Gastrocnemius medialis (tissue), 4 donors: Measurements from ENCODE around the gene SIAH3. TPM values are rescaled to one million over a fixed set of nuclear protein-coding genes. Genes with fewer than 3 reads are reported as not detected.
A peak's percentile ranks its signal among the peaks of the same experiment; 100 is the strongest.

Source experiments
- ATAC-seq, 2 donors: fragments of 150-250 bp; one replicate each; pipeline ENCODE4 v1.9.1; 2016
- DNase-seq, 2 donors: peaks; one replicate each; pipeline ENCODE4 v3.0.0-alpha.2; 2019
- H3K27ac ChIP-seq, 4 donors: fragments of 200-600 bp; sonication (generic); 1 replicate in 1 of 4; 2 replicates in 3 of 4; pipeline ENCODE4 v1.5.1; 2016 to 2018; ENCODE audit warnings: mild to moderate bottlenecking in 2 of 4, moderate library complexity in 1 of 4
- H3K27me3 ChIP-seq, 3 donors: fragments of 200-600 bp; sonication (generic) in 2 of 3; 1 replicate in 1 of 3; 2 replicates in 2 of 3; pipeline versions ENCODE4 v1.5.1 to v1.6.0; 2016 to 2019; ENCODE audit warnings: mild to moderate bottlenecking in 1 of 3, moderate library complexity in 1 of 3
- H3K36me3 ChIP-seq, 2 donors: fragments of 200-600 bp; sonication (generic) in 1 of 2; one replicate each; pipeline ENCODE4 v1.5.1; 2017 to 2018
- H3K4me1 ChIP-seq, 2 donors: fragments of 200-600 bp; sonication (generic) in 1 of 2; one replicate each; pipeline ENCODE4 v1.5.1; 2016 to 2017; ENCODE audit warnings: mild to moderate bottlenecking in 2 of 2
- H3K4me3 ChIP-seq, 4 donors: fragments of 200-600 bp; sonication (generic) in 3 of 4; 1 replicate in 1 of 4; 2 replicates in 3 of 4; pipeline ENCODE4 v1.5.1; 2016 to 2019; ENCODE audit warnings: mild to moderate bottlenecking in 2 of 4
- H3K9me3 ChIP-seq, 3 donors: fragments of 200-600 bp; sonication (generic) in 2 of 3; 1 replicate in 1 of 3; 2 replicates in 2 of 3; pipeline ENCODE4 v1.5.1; 2016 to 2019
- CTCF ChIP-seq, 5 experiments: fragments of 450-650 bp in 3 of 5; fragments of 200-600 bp in 2 of 5; sonication (generic) in 2 of 5; IDR thresholded peaks in 4 of 5; conservative IDR thresholded peaks in 1 of 5; 1 replicate in 4 of 5; 2 replicates in 1 of 5; pipeline ENCODE4 v1.5.1; 2016 to 2019; ENCODE audit warnings: antibody characterized with exemption in 5 of 5, mild to moderate bottlenecking in 3 of 5, moderate library complexity in 3 of 5
- POLR2A ChIP-seq, 2 donors: fragments of 450-650 bp; IDR thresholded peaks; one replicate each; pipeline ENCODE4 v1.6.1; 2017; ENCODE audit warnings: antibody characterized with exemption in 2 of 2, mild to moderate bottlenecking in 2 of 2, moderate library complexity in 2 of 2
- in situ Hi-C, 4 donors: fragments of 200-750 bp; cut with MboI; loops; one replicate each; pipeline versions ENCODE4 v1.15.0 to v1.8.0; 2017; ENCODE audit warnings: low sequenced_read_pairs in 4 of 4
- intact Hi-C: fragments of 100-400 bp; cut with DNase I; formaldehyde crosslinking; loops from one replicate; pipeline ENCODE4 v1.15.1; 2023; ENCODE audit warnings: low total_unique reads
- total RNA-seq, 4 donors: library from RNA; depleted of rRNA; stranded (reverse); fragments of >200 nt; gene quantifications; one replicate each; pipeline versions ENCODE4 v1.1.0 to v1.2.3, GENCODE V29; 2016

Gene SIAH3
- total RNA-seq, 4 donors from 2014 or later: not detected

DNA sequence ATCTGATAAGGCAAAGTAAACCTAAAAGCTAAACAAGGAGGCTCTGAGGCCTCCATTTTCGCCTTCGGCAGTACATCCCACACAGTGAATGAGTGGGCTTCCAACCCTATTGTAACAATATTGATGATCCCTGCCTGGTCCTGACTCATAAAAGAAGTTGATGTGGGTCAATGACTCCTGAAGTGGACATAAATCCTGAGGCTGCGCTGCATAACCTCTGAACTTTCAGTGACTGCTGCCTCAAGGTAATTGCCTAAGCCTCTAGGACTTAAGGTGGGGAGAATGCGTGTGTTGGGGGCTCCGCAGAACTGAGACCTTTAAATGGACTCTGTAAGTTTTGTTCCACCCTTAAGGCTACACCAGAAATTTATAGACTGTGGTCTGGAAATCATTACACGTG is 42.6 kb downstream of the SIAH3 start:
- Histone ChIP-seq H3K4me3 (no peak overlapping the region), H3K9me3 (no peaks in the 10 kb centered on the region), H3K4me1 (no peaks in the 10 kb centered on the region), H3K27ac (no peak overlapping the region), H3K36me3 (no peaks in the 10 kb centered on the region), H3K27me3 (no peaks in the 10 kb centered on the region)
- ATAC-seq: no peak
- in situ Hi-C loops (loop anchor here in 2 of 4 donors (25.0 kb wide), 2 partner anchors 328 to 353 kb away; no protein-coding TSS in a partner anchor), intact Hi-C loops (loop anchor here (5.0 kb wide), 2 partner anchors 243 to 353 kb away; partner anchors contain the start of gene ZC3H13)
- no peak for DNase-seq
- TF ChIP-seq CTCF (IDR thresholded peaks at IDR 0.05 in 4 of 5, conservative IDR thresholded peaks at IDR 0.05 in 1 of 5) (no peak), POLR2A (IDR thresholded peaks at IDR 0.05) (no peak)

DNA sequence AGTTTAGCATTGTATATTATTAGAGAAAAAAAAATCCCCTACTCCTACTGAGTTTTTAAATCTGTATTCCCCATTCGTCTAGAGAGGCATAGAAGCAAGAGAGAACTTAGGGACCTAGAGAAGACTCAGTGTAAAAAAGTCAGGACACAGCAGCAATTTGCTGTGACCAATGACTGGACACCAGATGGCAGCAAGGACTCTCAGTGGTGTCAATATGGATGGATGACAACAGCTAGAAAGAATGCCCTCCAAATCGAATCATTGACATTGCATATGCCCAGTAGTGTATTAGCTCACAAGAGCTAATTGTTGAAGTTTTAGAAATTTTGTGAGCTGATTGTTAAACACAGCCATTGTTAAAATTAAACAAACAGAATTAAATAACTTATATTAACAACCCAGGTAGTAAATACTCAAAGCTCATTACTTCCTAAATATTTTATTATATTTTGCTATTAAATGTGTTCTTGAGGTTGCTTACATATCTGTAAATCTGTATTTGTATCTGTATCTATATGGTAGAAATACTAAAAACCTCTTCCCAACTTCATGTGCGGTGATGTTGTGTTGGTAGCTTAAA is 43.9 kb downstream of the SIAH3 start:
- in situ Hi-C loops: loop anchor here in 2 of 4 donors (25.0 kb wide), 2 partner anchors 330 to 355 kb away; no protein-coding TSS in a partner anchor
- H3K4me1 ChIP-seq: no peaks in the 10 kb centered on the region
- intact Hi-C loops: loop anchor here (2.0 to 5.0 kb wide), 4 partner anchors 71 to 355 kb away; partner anchors contain the start of gene ZC3H13
- no peak for TF ChIP-seq POLR2A (IDR thresholded peaks at IDR 0.05)
- TF ChIP-seq CTCF (IDR thresholded peaks at IDR 0.05 in 4 of 5, conservative IDR thresholded peaks at IDR 0.05 in 1 of 5): peak; percentile 21 to 66 (median 47)
- H3K36me3 ChIP-seq: no peaks in the 10 kb centered on the region
- H3K27ac ChIP-seq: no peak overlapping the region
- H3K4me3 ChIP-seq: no peak overlapping the region
- ATAC-seq (peak; percentile 60 to 80), DNase-seq (no peak)
- no peaks in the 10 kb centered on the region for H3K9me3 ChIP-seq
- H3K27me3 ChIP-seq: no peaks in the 10 kb centered on the region

- in situ Hi-C loops: loop anchor here in 2 of 4 donors (25.0 kb wide), 2 partner anchors 337 to 362 kb away; no protein-coding TSS in a partner anchor
- no peak overlapping the region for H3K27ac ChIP-seq
- no peak for DNase-seq
- intact Hi-C loops: no loop called here
- H3K4me1 ChIP-seq: peaks cover 5 to 9% of the 10 kb centered on the region in 2 donors
- H3K9me3 ChIP-seq: no peaks in the 10 kb centered on the region
- ATAC-seq: no peak
- no peaks in the 10 kb centered on the region for H3K36me3 ChIP-seq
- H3K4me3 ChIP-seq: no peak overlapping the region
- H3K27me3 ChIP-seq: no peaks in the 10 kb centered on the region
- TF ChIP-seq CTCF (IDR thresholded peaks at IDR 0.05 in 4 of 5, conservative IDR thresholded peaks at IDR 0.05 in 1 of 5): no peak
- TF ChIP-seq POLR2A (IDR thresholded peaks at IDR 0.05): no peak
These were observed 51.1 kb downstream of the SIAH3 start for GRCh38 chr13:45800485-45800884.

DNA sequence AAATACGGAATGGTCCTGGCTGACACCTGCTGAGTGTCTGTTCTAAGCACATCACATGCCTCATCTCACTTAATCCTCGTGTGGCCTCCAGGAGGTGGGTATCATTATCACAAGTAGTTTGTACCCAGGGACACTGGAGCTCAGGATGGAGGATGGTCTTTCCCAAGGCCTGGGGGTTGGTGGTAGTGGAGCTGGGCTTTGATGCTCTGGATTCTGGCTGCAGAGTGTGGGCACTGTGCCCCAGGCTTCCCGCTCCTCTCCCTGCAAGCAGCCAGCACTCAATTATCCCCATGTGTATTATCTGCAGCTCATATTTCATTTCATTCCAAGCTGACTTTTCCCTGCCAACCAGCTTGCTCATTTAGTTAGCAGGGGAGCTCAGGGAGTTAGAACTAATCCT is 52.1 kb downstream of the SIAH3 start:
- DNase-seq (no peak), ATAC-seq (peak in 1 of 2 donors; percentile 36)
- H3K4me3 ChIP-seq: no peak overlapping the region
- intact Hi-C loops: no loop called here
- H3K9me3 ChIP-seq: no peaks in the 10 kb centered on the region
- in situ Hi-C loops: no loop called here
- peaks cover 5 to 9% of the 10 kb centered on the region in 2 donors for H3K4me1 ChIP-seq
- no peaks in the 10 kb centered on the region for H3K36me3 ChIP-seq
- no peaks in the 10 kb centered on the region for H3K27me3 ChIP-seq
- TF ChIP-seq POLR2A (IDR thresholded peaks at IDR 0.05) (no peak), CTCF (IDR thresholded peaks at IDR 0.05 in 4 of 5, conservative IDR thresholded peaks at IDR 0.05 in 1 of 5) (no peak)
- no peak overlapping the region for H3K27ac ChIP-seq
